Adipocyte (in vitro differentiated cells): ENCODE results near the gene CASP7.

Experiments used
- DNase-seq: peaks from one replicate; pipeline ENCODE4 v3.0.0-alpha.2; 2015; ENCODE audit warnings: low read depth
- H3K27me3 ChIP-seq: replicated peaks from 2 replicates; pipeline ENCODE4 v1.7.0; 2013; ENCODE audit warnings: mild to moderate bottlenecking, low read length, moderate library complexity; ENCODE audit not compliant: control insufficient read depth, insufficient read depth
- H3K36me3 ChIP-seq: 2 replicates; pipeline ENCODE4 v1.7.0; 2013; ENCODE audit warnings: low read length, mild to moderate bottlenecking, moderate library complexity; ENCODE audit not compliant: control insufficient read depth, insufficient read depth, severe bottlenecking
- H3K4me1 ChIP-seq: 2 replicates; pipeline ENCODE4 v1.7.0; 2013; ENCODE audit warnings: mild to moderate bottlenecking, low read length, moderate library complexity; ENCODE audit not compliant: control insufficient read depth, insufficient read depth
- H3K4me3 ChIP-seq: 2 replicates; pipeline ENCODE4 v1.7.0; 2013; ENCODE audit warnings: mild to moderate bottlenecking, low read length, moderate library complexity
- H3K9ac ChIP-seq: 2 replicates; pipeline ENCODE4 v1.7.0; 2013; ENCODE audit warnings: mild to moderate bottlenecking, low read length, moderate library complexity
- H3K9me3 ChIP-seq: 2 replicates; pipeline ENCODE4 v1.7.0; 2013; ENCODE audit warnings: mild to moderate bottlenecking, low read length, moderate library complexity; ENCODE audit not compliant: control insufficient read depth

CASP7 gene

DNA sequence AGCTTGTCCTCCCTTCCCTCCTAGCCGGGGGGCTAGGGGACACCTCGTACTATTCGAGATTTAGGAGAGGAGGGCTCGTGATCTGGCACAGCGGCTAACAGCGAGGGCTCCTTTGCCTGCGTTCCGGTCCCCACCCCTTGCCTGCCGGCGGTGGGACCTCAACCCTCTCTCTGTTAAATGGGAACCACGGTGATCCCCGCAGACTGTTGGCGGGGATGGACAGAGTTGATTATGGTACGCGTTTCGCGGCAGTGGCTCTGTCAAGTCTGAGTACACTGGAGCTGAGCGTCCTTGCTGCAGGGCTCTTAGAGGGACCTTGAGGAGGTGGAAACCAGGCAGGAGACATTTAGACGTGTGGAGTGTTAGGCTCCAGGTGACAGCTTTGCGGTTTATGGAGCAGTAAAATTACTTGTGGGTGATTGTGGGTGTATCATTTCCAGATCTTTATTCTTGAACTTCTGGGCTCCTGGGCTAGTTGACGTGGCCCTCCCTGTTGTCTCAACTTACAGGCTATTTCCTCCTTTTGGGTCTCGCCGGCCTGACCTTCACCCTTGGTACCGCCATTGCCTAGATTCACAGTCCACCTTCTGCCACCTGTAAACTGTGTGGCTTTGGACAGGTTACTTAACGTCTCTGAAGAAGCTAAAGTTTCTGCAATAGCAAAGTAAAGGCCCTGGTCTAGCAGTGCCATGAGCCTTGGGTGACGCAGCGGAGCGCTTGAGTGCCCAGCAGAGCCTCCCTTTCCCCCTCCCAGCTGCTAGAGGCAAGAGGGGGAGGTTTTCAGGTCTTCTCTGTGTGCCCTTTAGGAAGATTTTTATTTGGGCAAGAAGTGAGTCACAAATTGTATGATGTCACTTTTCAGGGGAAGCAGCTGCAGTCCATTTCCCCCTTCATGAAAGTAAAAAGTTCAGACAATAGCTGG lies 739 bp downstream of the CASP7 start:
- H3K4me1 ChIP-seq: peaks cover 13% of the 10 kb centered on the region
- H3K4me3 ChIP-seq: peak overlapping the region; percentile 98
- peak overlapping the region; percentile 99 for H3K9ac ChIP-seq
- H3K9me3 ChIP-seq: no peaks in the 10 kb centered on the region
- DNase-seq: peak; percentile 75
- no peaks in the 10 kb centered on the region for H3K27me3 ChIP-seq
- H3K36me3 ChIP-seq: peaks cover 8% of the 10 kb centered on the region

DNA sequence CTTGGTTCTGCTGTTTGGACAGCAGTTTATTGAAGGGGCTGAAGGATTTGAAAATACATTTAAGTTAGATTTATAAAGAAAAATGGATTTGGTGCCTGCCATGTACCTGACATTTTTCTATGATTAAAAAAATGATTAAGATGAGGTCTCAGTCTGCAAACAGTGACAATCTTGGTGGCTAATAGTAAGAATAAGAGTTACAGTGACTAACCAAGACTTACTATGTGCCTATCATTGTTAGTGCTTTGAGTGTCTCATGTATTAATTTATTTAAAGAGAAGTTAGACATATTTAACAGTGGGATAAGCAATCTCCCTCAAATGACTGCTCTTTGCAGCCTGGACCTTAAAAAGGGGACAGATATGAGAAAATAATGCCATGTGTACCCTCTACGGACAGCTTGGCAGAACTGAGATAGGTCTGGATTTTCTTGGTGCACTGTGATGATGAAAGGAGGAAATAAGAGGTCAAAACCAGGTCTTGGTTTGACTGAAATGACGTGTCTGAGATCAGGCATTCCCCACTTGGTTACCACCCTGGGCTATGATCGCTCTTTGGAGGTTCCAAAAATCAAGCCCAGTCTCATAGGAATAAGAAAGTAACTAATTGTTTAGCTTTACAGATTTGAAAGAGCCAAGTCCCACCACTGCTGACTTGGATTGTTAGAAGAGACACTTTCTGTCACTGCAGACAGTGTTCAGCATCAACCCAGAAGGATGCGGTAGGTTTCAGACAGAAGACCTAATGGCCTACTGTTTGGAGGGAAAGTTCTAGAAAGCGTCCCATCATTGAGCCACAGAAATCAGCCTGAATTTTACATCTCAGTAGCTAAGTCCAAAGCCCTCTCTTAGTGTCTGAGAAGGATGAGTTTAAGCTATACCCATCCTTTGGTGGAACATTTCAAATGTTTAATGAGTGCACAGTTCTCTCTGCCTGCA lies 2.1 kb downstream of the CASP7 start:
- Histone ChIP-seq H3K9me3 (peaks cover 3% of the 10 kb centered on the region), H3K9ac (peak overlapping the region; percentile 99), H3K4me1 (peaks cover 13% of the 10 kb centered on the region), H3K4me3 (peak overlapping the region; percentile 98), H3K36me3 (peaks cover 8% of the 10 kb centered on the region), H3K27me3 (no peaks in the 10 kb centered on the region)
- no peak for DNase-seq

DNA sequence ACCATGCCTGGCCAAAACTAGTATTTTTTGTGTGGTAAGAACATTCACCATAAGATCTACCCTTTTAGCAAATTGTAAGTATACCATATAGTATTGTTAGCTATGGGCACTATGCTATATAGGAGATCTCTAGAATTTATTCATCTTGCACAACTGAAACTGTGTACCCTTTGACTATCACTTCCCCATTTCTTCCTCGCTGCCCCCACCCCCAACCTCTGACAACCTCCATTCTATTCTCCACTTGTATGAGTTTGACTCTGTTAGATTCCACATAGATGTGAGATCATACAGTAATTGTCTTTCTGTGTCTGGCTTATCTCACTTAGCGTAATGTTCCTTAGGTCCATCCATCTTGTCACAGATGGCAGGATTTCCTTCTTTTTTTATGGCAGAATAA lies 3.6 kb downstream of the CASP7 start:
- Histone ChIP-seq H3K36me3 (peaks cover 14% of the 10 kb centered on the region), H3K27me3 (no peaks in the 10 kb centered on the region), H3K4me3 (no peak overlapping the region), H3K4me1 (peaks cover 13% of the 10 kb centered on the region), H3K9me3 (peaks cover 10% of the 10 kb centered on the region), H3K9ac (no peak overlapping the region)
- DNase-seq: no peak

- Histone ChIP-seq H3K4me3 (no peak overlapping the region), H3K27me3 (no peaks in the 10 kb centered on the region), H3K36me3 (peaks cover 14% of the 10 kb centered on the region), H3K4me1 (peaks cover 10% of the 10 kb centered on the region), H3K9me3 (peaks cover 10% of the 10 kb centered on the region), H3K9ac (no peak overlapping the region)
- DNase-seq: no peak
Measured at GRCh38 chr10:113686028-113686427, 6.3 kb downstream of the CASP7 start.

GRCh38 chr10:113687037-113687436 lies 7.3 kb downstream of the CASP7 start:
- DNase-seq: no peak
- Histone ChIP-seq H3K36me3 (peaks cover 23% of the 10 kb centered on the region), H3K9me3 (peaks cover 10% of the 10 kb centered on the region), H3K27me3 (no peaks in the 10 kb centered on the region), H3K9ac (no peak overlapping the region), H3K4me1 (no peaks in the 10 kb centered on the region), H3K4me3 (no peak overlapping the region)

DNA sequence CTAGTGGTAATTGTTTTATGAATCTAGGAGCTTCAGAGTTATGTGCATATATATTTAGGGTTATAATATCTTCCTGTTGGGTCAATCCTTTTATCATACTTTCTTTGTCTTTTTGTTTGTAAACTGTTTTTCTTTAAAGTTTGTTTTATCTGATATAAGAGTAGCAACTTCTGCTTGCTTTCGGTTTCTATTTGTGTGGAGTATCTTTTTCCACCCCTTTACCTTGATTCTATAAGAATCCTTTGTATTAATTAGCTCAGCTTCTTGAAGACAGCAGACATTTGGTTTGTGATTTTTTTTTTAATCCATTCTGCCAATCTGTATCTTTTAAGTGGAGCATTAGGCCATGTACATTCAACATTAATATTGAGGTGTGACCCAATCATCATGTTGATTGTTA lies 9.3 kb downstream of the CASP7 start:
- Histone ChIP-seq H3K9me3 (peaks cover 24% of the 10 kb centered on the region), H3K27me3 (no peaks in the 10 kb centered on the region), H3K4me1 (no peaks in the 10 kb centered on the region), H3K4me3 (no peak overlapping the region), H3K9ac (no peak overlapping the region), H3K36me3 (peaks cover 33% of the 10 kb centered on the region)
- DNase-seq: no peak

DNA sequence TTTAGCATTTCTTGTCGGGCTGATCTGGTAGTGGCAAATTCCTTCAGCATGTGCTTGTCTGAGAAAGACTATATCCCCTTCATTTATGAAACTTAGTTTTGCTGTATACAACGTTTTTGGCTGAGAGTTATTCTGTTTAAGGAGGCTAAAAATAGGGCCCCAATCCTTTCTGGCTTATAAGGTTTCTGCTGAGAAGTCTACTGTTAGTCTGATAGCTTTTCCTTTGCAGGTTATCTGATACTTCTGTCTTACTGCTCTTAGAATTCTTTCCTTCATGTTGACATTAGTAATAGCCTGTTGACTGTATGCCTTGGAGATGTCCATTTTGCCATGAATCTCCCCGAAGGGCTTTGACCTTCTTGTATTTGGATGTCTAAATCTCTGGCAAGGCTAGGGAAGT lies 9.9 kb downstream of the CASP7 start:
- no peak for DNase-seq
- Histone ChIP-seq H3K36me3 (peaks cover 37% of the 10 kb centered on the region), H3K4me1 (no peaks in the 10 kb centered on the region), H3K4me3 (no peak overlapping the region), H3K27me3 (no peaks in the 10 kb centered on the region), H3K9ac (no peak overlapping the region), H3K9me3 (peaks cover 24% of the 10 kb centered on the region)

- DNase-seq: no peak
- H3K4me3 ChIP-seq: no peak overlapping the region
- H3K9ac ChIP-seq: no peak overlapping the region
- H3K9me3 ChIP-seq: peaks cover 24% of the 10 kb centered on the region
- no peaks in the 10 kb centered on the region for H3K27me3 ChIP-seq
- H3K36me3 ChIP-seq: peaks cover 37% of the 10 kb centered on the region
- H3K4me1 ChIP-seq: no peaks in the 10 kb centered on the region
Measured at GRCh38 chr10:113690749-113691148, 11.0 kb downstream of the CASP7 start.

DNA sequence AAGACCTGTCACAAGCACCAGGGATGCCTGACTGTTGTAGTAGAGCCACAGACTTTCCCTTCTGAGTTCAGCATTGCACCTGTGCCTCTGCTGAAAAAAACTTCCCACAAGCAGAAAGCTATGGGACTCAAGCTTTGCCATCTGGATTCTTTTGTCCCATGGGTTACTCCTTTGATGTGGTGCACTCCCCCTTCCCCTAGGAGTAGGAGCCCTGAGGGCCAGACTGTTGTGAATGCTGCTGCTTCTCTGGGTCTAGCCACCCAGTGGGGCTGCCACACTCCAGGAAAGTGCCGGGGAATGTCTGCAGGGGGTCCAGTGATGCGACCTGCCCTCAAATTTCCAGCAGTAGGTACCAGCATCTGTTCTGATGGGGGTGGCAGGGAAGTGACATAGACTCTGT lies 11.7 kb downstream of the CASP7 start:
- Histone ChIP-seq H3K4me1 (no peaks in the 10 kb centered on the region), H3K27me3 (no peaks in the 10 kb centered on the region), H3K36me3 (peaks cover 37% of the 10 kb centered on the region), H3K9ac (no peak overlapping the region), H3K4me3 (no peak overlapping the region), H3K9me3 (peaks cover 24% of the 10 kb centered on the region)
- no peak for DNase-seq

DNA sequence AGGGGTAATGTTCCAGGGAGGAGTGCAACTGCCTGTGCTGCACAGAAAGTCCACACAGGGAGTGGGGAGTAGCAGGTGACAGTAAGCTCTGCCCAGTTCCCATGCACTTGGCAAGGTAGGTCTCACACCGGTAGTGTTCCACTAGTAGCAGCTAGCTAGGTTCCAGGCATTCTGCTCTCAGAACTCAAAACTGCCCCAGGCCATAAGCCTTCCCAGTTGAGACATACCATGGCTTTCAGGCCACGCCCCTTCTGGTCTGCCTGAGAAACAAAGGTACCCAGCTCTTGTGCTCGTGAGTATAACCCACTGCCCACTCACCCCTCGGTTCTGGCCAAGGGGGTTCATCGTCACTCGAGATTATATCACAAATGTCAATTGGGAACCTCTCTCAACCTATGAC lies 12.6 kb downstream of the CASP7 start:
- H3K27me3 ChIP-seq: no peaks in the 10 kb centered on the region
- no peaks in the 10 kb centered on the region for H3K4me1 ChIP-seq
- no peak overlapping the region for H3K4me3 ChIP-seq
- DNase-seq: no peak
- no peak overlapping the region for H3K9ac ChIP-seq
- H3K36me3 ChIP-seq: peaks cover 35% of the 10 kb centered on the region
- peaks cover 16% of the 10 kb centered on the region for H3K9me3 ChIP-seq

DNA sequence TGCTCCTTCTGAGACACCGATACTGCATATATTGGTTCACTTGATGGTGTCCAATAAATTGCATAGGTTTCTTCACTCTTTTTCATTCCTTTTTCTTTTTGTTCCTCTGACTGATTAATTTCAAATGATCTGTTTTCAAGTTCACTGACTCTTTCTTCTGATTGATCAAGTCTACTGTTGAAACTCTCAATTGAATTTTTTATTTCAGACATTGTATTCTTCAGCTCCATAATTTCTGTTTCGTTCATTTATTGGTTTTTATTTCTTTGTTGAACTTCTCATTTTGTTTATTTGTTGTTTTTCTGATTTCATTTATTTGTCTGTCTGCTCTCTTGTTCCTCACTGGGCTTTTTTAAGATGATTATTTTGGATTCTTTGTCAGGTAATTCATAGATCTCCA lies 13.6 kb downstream of the CASP7 start:
- DNase-seq: no peak
- Histone ChIP-seq H3K9ac (no peak overlapping the region), H3K9me3 (peaks cover 13% of the 10 kb centered on the region), H3K36me3 (peaks cover 44% of the 10 kb centered on the region), H3K4me1 (no peaks in the 10 kb centered on the region), H3K4me3 (no peak overlapping the region), H3K27me3 (no peaks in the 10 kb centered on the region)
